ENCODE data around the gene ERFL.

The ERFL gene

DNA sequence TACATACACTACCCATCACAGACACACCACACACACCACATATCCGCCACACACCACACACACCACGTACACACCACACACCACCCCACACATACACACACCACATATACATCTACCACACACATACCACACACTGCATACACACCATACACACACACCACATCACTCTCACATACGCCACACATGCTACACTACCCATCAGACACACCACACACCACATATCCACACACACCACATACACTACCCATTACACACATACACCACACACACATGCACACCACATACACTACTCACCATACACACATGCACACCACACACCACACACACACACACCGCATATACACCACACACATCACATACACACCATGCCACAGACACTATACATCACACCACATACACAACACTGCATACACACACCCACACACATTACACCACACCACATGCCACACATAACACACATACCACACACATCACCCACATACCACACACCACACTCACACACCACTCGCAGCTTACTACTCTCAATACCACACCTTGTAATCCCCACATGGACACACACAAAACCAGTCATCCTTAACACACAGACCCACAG lies 9.5 kb downstream of the ERFL start (continued):
- TF ChIP-seq, protein P1, sequence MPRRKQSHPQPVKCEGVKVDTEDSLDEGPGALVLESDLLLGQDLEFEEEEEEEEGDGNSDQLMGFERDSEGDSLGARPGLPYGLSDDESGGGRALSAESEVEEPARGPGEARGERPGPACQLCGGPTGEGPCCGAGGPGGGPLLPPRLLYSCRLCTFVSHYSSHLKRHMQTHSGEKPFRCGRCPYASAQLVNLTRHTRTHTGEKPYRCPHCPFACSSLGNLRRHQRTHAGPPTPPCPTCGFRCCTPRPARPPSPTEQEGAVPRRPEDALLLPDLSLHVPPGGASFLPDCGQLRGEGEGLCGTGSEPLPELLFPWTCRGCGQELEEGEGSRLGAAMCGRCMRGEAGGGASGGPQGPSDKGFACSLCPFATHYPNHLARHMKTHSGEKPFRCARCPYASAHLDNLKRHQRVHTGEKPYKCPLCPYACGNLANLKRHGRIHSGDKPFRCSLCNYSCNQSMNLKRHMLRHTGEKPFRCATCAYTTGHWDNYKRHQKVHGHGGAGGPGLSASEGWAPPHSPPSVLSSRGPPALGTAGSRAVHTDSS (tag by site-specific recombination; IDR thresholded peaks at IDR 0.05), result no peak
- TF ChIP-seq ZNF423 (tag by site-specific recombination; IDR thresholded peaks at IDR 0.05) (no peak), BCL11A (tag by site-specific recombination; IDR thresholded peaks at IDR 0.05; ENCODE audit: low read depth) (no peak), SETDB1 (IDR thresholded peaks at IDR 0.05; ENCODE audit: insufficient read length, low read length) (no peak), ZNF114 (tag by site-specific recombination; IDR thresholded peaks at IDR 0.05) (peak; percentile 82), ZNF404 (tag by site-specific recombination; IDR thresholded peaks at IDR 0.05) (no peak), ZNF555 (tag by site-specific recombination; conservative IDR thresholded peaks at IDR 0.05) (no peak), ZFP3 (tag by site-specific recombination; IDR thresholded peaks at IDR 0.05; ENCODE audit: low read depth) (no peak), ZNF791 (tag by site-specific recombination; IDR thresholded peaks at IDR 0.05) (peak; percentile 17; the same call in 1 of the 2 replicates), ZNF830 (tag by site-specific recombination; IDR thresholded peaks at IDR 0.05; ENCODE audit: low read depth) (no peak), ZNF140 (tag by site-specific recombination; IDR thresholded peaks at IDR 0.05) (no peak), ZNF155 (tag by site-specific recombination; IDR thresholded peaks at IDR 0.05) (0 out of 2 replicates have a peak, but pooled peaks have one; percentile 11), ZNF354C (tag by site-specific recombination; IDR thresholded peaks at IDR 0.05; ENCODE audit: borderline replicate concordance, low read depth) (no peak), ZNF747 (tag by site-specific recombination; IDR thresholded peaks at IDR 0.05) (0 out of 2 replicates have a peak, but pooled peaks have one; percentile 78), ZNF311 (tag by site-specific recombination; IDR thresholded peaks at IDR 0.05; ENCODE audit: borderline replicate concordance) (peak; percentile 83; the same call in 1 of the 2 replicates), ZNF138 (tag by site-specific recombination; IDR thresholded peaks at IDR 0.05; ENCODE audit: borderline replicate concordance) (no peak), ZBTB1 (tag by site-specific recombination; IDR thresholded peaks at IDR 0.05) (no peak), ZNF707 (tag by site-specific recombination; IDR thresholded peaks at IDR 0.05) (0 out of 2 replicates have a peak, but pooled peaks have one; percentile 34), ZNF169 (tag by site-specific recombination; IDR thresholded peaks at IDR 0.05) (no peak), ZBTB7A (tag by site-specific recombination; IDR thresholded peaks at IDR 0.05; ENCODE audit: low read depth) (no peak)
- TF ChIP-seq, protein P2, sequence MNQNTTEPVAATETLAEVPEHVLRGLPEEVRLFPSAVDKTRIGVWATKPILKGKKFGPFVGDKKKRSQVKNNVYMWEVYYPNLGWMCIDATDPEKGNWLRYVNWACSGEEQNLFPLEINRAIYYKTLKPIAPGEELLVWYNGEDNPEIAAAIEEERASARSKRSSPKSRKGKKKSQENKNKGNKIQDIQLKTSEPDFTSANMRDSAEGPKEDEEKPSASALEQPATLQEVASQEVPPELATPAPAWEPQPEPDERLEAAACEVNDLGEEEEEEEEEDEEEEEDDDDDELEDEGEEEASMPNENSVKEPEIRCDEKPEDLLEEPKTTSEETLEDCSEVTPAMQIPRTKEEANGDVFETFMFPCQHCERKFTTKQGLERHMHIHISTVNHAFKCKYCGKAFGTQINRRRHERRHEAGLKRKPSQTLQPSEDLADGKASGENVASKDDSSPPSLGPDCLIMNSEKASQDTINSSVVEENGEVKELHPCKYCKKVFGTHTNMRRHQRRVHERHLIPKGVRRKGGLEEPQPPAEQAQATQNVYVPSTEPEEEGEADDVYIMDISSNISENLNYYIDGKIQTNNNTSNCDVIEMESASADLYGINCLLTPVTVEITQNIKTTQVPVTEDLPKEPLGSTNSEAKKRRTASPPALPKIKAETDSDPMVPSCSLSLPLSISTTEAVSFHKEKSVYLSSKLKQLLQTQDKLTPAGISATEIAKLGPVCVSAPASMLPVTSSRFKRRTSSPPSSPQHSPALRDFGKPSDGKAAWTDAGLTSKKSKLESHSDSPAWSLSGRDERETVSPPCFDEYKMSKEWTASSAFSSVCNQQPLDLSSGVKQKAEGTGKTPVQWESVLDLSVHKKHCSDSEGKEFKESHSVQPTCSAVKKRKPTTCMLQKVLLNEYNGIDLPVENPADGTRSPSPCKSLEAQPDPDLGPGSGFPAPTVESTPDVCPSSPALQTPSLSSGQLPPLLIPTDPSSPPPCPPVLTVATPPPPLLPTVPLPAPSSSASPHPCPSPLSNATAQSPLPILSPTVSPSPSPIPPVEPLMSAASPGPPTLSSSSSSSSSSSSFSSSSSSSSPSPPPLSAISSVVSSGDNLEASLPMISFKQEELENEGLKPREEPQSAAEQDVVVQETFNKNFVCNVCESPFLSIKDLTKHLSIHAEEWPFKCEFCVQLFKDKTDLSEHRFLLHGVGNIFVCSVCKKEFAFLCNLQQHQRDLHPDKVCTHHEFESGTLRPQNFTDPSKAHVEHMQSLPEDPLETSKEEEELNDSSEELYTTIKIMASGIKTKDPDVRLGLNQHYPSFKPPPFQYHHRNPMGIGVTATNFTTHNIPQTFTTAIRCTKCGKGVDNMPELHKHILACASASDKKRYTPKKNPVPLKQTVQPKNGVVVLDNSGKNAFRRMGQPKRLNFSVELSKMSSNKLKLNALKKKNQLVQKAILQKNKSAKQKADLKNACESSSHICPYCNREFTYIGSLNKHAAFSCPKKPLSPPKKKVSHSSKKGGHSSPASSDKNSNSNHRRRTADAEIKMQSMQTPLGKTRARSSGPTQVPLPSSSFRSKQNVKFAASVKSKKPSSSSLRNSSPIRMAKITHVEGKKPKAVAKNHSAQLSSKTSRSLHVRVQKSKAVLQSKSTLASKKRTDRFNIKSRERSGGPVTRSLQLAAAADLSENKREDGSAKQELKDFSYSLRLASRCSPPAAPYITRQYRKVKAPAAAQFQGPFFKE (tag by site-specific recombination; IDR thresholded peaks at IDR 0.05; ENCODE audit: borderline replicate concordance), result no peak
- TF ChIP-seq, protein P3, sequence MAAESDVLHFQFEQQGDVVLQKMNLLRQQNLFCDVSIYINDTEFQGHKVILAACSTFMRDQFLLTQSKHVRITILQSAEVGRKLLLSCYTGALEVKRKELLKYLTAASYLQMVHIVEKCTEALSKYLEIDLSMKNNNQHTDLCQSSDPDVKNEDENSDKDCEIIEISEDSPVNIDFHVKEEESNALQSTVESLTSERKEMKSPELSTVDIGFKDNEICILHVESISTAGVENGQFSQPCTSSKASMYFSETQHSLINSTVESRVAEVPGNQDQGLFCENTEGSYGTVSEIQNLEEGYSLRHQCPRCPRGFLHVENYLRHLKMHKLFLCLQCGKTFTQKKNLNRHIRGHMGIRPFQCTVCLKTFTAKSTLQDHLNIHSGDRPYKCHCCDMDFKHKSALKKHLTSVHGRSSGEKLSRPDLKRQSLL (tag by site-specific recombination; IDR thresholded peaks at IDR 0.05), result no peak
- TF ChIP-seq, protein P4, sequence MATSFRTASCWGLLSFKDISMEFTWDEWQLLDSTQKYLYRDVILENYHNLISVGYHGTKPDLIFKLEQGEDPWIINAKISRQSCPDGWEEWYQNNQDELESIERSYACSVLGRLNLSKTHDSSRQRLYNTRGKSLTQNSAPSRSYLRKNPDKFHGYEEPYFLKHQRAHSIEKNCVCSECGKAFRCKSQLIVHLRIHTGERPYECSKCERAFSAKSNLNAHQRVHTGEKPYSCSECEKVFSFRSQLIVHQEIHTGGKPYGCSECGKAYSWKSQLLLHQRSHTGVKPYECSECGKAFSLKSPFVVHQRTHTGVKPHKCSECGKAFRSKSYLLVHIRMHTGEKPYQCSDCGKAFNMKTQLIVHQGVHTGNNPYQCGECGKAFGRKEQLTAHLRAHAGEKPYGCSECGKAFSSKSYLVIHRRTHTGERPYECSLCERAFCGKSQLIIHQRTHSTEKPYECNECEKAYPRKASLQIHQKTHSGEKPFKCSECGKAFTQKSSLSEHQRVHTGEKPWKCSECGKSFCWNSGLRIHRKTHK (tag by site-specific recombination; IDR thresholded peaks at IDR 0.05), result no peak
- TF ChIP-seq, protein P5, sequence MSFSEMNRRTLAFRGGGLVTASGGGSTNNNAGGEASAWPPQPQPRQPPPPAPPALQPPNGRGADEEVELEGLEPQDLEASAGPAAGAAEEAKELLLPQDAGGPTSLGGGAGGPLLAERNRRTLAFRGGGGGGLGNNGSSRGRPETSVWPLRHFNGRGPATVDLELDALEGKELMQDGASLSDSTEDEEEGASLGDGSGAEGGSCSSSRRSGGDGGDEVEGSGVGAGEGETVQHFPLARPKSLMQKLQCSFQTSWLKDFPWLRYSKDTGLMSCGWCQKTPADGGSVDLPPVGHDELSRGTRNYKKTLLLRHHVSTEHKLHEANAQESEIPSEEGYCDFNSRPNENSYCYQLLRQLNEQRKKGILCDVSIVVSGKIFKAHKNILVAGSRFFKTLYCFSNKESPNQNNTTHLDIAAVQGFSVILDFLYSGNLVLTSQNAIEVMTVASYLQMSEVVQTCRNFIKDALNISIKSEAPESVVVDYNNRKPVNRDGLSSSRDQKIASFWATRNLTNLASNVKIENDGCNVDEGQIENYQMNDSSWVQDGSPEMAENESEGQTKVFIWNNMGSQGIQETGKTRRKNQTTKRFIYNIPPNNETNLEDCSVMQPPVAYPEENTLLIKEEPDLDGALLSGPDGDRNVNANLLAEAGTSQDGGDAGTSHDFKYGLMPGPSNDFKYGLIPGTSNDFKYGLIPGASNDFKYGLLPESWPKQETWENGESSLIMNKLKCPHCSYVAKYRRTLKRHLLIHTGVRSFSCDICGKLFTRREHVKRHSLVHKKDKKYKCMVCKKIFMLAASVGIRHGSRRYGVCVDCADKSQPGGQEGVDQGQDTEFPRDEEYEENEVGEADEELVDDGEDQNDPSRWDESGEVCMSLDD (tag by site-specific recombination; IDR thresholded peaks at IDR 0.05), result no peak
- TF ChIP-seq, protein P6, sequence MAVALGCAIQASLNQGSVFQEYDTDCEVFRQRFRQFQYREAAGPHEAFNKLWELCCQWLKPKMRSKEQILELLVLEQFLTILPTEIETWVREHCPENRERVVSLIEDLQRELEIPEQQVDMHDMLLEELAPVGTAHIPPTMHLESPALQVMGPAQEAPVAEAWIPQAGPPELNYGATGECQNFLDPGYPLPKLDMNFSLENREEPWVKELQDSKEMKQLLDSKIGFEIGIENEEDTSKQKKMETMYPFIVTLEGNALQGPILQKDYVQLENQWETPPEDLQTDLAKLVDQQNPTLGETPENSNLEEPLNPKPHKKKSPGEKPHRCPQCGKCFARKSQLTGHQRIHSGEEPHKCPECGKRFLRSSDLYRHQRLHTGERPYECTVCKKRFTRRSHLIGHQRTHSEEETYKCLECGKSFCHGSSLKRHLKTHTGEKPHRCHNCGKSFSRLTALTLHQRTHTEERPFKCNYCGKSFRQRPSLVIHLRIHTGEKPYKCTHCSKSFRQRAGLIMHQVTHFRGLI (tag by site-specific recombination; IDR thresholded peaks at IDR 0.05), result no peak
